ENCODE data around the gene CFAP61.

CFAP61 gene

GRCh38 chr20:20143165-20143564, 90.8 kb downstream of the CFAP61 start:
- no peaks in the 10 kb centered on the region for H3K27me3 ChIP-seq (ENCODE audit: insufficient read depth, low read depth, severe bottlenecking)
- peak overlapping the region; percentile 22; the same call in 1 of the 2 replicates for H3K4me3 ChIP-seq (ENCODE audit: low read depth, low read length)
- no peak overlapping the region for H3K27ac ChIP-seq
- TF ChIP-seq, protein P1, sequence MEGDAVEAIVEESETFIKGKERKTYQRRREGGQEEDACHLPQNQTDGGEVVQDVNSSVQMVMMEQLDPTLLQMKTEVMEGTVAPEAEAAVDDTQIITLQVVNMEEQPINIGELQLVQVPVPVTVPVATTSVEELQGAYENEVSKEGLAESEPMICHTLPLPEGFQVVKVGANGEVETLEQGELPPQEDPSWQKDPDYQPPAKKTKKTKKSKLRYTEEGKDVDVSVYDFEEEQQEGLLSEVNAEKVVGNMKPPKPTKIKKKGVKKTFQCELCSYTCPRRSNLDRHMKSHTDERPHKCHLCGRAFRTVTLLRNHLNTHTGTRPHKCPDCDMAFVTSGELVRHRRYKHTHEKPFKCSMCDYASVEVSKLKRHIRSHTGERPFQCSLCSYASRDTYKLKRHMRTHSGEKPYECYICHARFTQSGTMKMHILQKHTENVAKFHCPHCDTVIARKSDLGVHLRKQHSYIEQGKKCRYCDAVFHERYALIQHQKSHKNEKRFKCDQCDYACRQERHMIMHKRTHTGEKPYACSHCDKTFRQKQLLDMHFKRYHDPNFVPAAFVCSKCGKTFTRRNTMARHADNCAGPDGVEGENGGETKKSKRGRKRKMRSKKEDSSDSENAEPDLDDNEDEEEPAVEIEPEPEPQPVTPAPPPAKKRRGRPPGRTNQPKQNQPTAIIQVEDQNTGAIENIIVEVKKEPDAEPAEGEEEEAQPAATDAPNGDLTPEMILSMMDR (IDR thresholded peaks at IDR 0.05; ENCODE audit: low read depth, low read length): no peak
- H3K36me3 ChIP-seq: no peaks in the 10 kb centered on the region
- DNase-seq: peak; percentile 52
- no peaks in the 10 kb centered on the region for H3K9me3 ChIP-seq (ENCODE audit: severe bottlenecking)

- Histone ChIP-seq H3K27ac (peak overlapping the region; percentile 8; the same call in 1 of the 2 replicates), H3K9me3 (ENCODE audit: severe bottlenecking) (no peaks in the 10 kb centered on the region), H3K4me3 (ENCODE audit: low read depth, low read length) (peak overlapping the region; percentile 22; the same call in 1 of the 2 replicates), H3K27me3 (ENCODE audit: insufficient read depth, low read depth, severe bottlenecking) (no peaks in the 10 kb centered on the region), H3K36me3 (no peaks in the 10 kb centered on the region)
- TF ChIP-seq, protein P1 (IDR thresholded peaks at IDR 0.05; ENCODE audit: low read depth, low read length): no peak
- peak; percentile 32 for DNase-seq
Observed at GRCh38 chr20:20143646-20144045, 91.3 kb downstream of the CFAP61 start.

GRCh38 chr20:20148779-20149178, 96.4 kb downstream of the CFAP61 start:
- TF ChIP-seq, protein P1 (IDR thresholded peaks at IDR 0.05; ENCODE audit: low read depth, low read length): no peak
- Histone ChIP-seq H3K4me3 (ENCODE audit: low read depth, low read length) (no peak overlapping the region), H3K27me3 (ENCODE audit: insufficient read depth, low read depth, severe bottlenecking) (no peaks in the 10 kb centered on the region), H3K27ac (no peak overlapping the region), H3K9me3 (ENCODE audit: severe bottlenecking) (no peaks in the 10 kb centered on the region), H3K36me3 (no peaks in the 10 kb centered on the region)
- DNase-seq: no peak

GRCh38 chr20:20150241-20150640, 97.9 kb downstream of the CFAP61 start:
- H3K4me3 ChIP-seq (ENCODE audit: low read depth, low read length): no peak overlapping the region
- no peaks in the 10 kb centered on the region for H3K36me3 ChIP-seq
- TF ChIP-seq, protein P1 (IDR thresholded peaks at IDR 0.05; ENCODE audit: low read depth, low read length): no peak
- no peak for DNase-seq
- H3K27ac ChIP-seq: no peak overlapping the region
- H3K27me3 ChIP-seq (ENCODE audit: insufficient read depth, low read depth, severe bottlenecking): no peaks in the 10 kb centered on the region
- H3K9me3 ChIP-seq (ENCODE audit: severe bottlenecking): no peaks in the 10 kb centered on the region

DNA sequence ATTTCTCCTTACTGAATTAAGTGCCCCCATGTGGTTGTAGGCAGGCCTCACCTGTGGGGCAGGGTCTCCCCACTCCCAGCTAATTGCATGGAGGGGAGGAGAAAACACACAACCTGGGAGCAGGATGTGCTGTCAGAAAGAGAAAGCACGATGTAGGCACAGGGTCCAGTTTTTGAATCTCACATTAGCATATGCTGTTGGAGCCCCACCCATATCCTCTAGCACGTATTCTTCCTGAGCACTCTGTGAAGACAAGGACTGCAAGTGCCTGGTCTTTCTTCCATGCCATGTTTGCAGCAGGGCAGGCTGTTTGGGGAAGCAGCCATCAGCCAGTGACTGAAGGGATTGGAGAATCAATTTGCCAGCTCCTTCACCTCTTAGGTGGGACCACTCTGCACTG, 108.2 kb downstream of the CFAP61 start:
- no peak overlapping the region for H3K27ac ChIP-seq
- H3K27me3 ChIP-seq (ENCODE audit: insufficient read depth, low read depth, severe bottlenecking): no peaks in the 10 kb centered on the region
- no peak for DNase-seq
- no peaks in the 10 kb centered on the region for H3K36me3 ChIP-seq
- TF ChIP-seq, protein P1 (IDR thresholded peaks at IDR 0.05; ENCODE audit: low read depth, low read length): no peak
- no peak overlapping the region for H3K4me3 ChIP-seq (ENCODE audit: low read depth, low read length)
- H3K9me3 ChIP-seq (ENCODE audit: severe bottlenecking): no peaks in the 10 kb centered on the region

- H3K9me3 ChIP-seq (ENCODE audit: severe bottlenecking): no peaks in the 10 kb centered on the region
Observed at GRCh38 chr20:20161611-20162010, 109.3 kb downstream of the CFAP61 start.

More at GRCh38 chr20:20161611-20162010, 109.3 kb downstream of the CFAP61 start:
- Histone ChIP-seq H3K4me3 (ENCODE audit: low read depth, low read length) (no peak overlapping the region), H3K27ac (no peak overlapping the region), H3K27me3 (ENCODE audit: insufficient read depth, low read depth, severe bottlenecking) (no peaks in the 10 kb centered on the region), H3K36me3 (no peaks in the 10 kb centered on the region)
- DNase-seq: no peak
- TF ChIP-seq, protein P1 (IDR thresholded peaks at IDR 0.05; ENCODE audit: low read depth, low read length): no peak
